H1 (cell line): ENCODE data around the gene SEMA3E.

ENCODE experiments used
- CHD2 ChIP-seq: IDR thresholded peaks from 2 replicates; pipeline ENCODE4 v1.6.1; 2012; ENCODE audit warnings: low read length, improper control_type of control experiment
- CREB1 ChIP-seq: IDR thresholded peaks from 2 replicates; pipeline ENCODE4 v1.6.1; 2012; ENCODE audit warnings: inconsistent platforms
- CTCF ChIP-seq, 3 experiments: IDR thresholded peaks; 1 replicate in 2 of 3; 2 replicates in 1 of 3; pipeline versions ENCODE4 v1.5.1 to v1.6.1; 2011; ENCODE audit warnings: low read length in 3 of 3, mild to moderate bottlenecking in 3 of 3, inconsistent platforms in 2 of 3, low read depth in 1 of 3, moderate library complexity in 1 of 3; ENCODE audit not compliant: insufficient read depth in 1 of 3; ENCODE audit errors: control extremely low read depth in 1 of 3
- EP300 ChIP-seq, 2 experiments: IDR thresholded peaks; 1 replicate in 1 of 2; 2 replicates in 1 of 2; pipeline ENCODE4 v1.6.1; 2011 to 2012; ENCODE audit warnings: low read depth in 2 of 2, low read length in 2 of 2, mild to moderate bottlenecking in 2 of 2, borderline replicate concordance in 1 of 2, inconsistent platforms in 1 of 2, moderate library complexity in 1 of 2
- GTF2F1 ChIP-seq: IDR thresholded peaks from 2 replicates; pipeline ENCODE4 v1.6.1; 2012; ENCODE audit warnings: low read depth, low read length, improper control_type of control experiment, borderline replicate concordance
- KDM1A ChIP-seq: fragments of 200-600, 300-600 bp; sonication (generic); IDR thresholded peaks from 2 replicates; pipeline ENCODE4 v1.7.1; 2016; ENCODE audit warnings: mild to moderate bottlenecking, low read length, borderline replicate concordance
- SUZ12 ChIP-seq: fragments of 200-600 bp; sonication (generic); IDR thresholded peaks from 2 replicates; pipeline ENCODE4 v1.6.1; 2012; ENCODE audit warnings: mild to moderate bottlenecking, inconsistent platforms, low read length, moderate library complexity, mixed read lengths
- TCF12 ChIP-seq: IDR thresholded peaks from 2 replicates; pipeline ENCODE4 v1.6.1; 2011; ENCODE audit warnings: low read depth, mild to moderate bottlenecking, low read length
- USF2 ChIP-seq: IDR thresholded peaks from 2 replicates; pipeline ENCODE4 v1.6.1; 2011; ENCODE audit warnings: low read length, improper control_type of control experiment

- no peak for TF ChIP-seq GTF2F1
- TF ChIP-seq CTCF (IDR thresholded peaks at IDR 0.05; ENCODE audit: control extremely low read depth in 1 of 3, insufficient read depth in 1 of 3, low read depth in 1 of 3, low read length in 3 of 3): no peak
- TF ChIP-seq CREB1: no peak
- no peak for TF ChIP-seq KDM1A
- TF ChIP-seq USF2: no peak
- TF ChIP-seq SUZ12: no peak
- no peak for TF ChIP-seq EP300 (IDR thresholded peaks at IDR 0.05; ENCODE audit: borderline replicate concordance in 1 of 2, low read depth in 2 of 2, low read length in 2 of 2)
- TF ChIP-seq CHD2: no peak
- no peak for TF ChIP-seq TCF12
Observed at GRCh38 chr7:83469491-83469890, 179.4 kb downstream of the SEMA3E start.
